ENCODE data around the gene B9D1.

Gene B9D1

GRCh38 chr17:19363460-19364035 is 1.0 kb upstream of the B9D1 start:
- TF ChIP-seq, protein P1, sequence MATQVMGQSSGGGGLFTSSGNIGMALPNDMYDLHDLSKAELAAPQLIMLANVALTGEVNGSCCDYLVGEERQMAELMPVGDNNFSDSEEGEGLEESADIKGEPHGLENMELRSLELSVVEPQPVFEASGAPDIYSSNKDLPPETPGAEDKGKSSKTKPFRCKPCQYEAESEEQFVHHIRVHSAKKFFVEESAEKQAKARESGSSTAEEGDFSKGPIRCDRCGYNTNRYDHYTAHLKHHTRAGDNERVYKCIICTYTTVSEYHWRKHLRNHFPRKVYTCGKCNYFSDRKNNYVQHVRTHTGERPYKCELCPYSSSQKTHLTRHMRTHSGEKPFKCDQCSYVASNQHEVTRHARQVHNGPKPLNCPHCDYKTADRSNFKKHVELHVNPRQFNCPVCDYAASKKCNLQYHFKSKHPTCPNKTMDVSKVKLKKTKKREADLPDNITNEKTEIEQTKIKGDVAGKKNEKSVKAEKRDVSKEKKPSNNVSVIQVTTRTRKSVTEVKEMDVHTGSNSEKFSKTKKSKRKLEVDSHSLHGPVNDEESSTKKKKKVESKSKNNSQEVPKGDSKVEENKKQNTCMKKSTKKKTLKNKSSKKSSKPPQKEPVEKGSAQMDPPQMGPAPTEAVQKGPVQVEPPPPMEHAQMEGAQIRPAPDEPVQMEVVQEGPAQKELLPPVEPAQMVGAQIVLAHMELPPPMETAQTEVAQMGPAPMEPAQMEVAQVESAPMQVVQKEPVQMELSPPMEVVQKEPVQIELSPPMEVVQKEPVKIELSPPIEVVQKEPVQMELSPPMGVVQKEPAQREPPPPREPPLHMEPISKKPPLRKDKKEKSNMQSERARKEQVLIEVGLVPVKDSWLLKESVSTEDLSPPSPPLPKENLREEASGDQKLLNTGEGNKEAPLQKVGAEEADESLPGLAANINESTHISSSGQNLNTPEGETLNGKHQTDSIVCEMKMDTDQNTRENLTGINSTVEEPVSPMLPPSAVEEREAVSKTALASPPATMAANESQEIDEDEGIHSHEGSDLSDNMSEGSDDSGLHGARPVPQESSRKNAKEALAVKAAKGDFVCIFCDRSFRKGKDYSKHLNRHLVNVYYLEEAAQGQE (IDR thresholded peaks at IDR 0.05; ENCODE audit: low read depth) = no peak
- TF ChIP-seq CEBPB (IDR thresholded peaks at IDR 0.05) (no peak), ZBTB7A (IDR thresholded peaks at IDR 0.05; ENCODE audit: low read depth) (no peak), RAD21 (IDR thresholded peaks at IDR 0.05; ENCODE audit: low read depth) (no peak), NFIC (IDR thresholded peaks at IDR 0.05) (no peak), TCF12 (IDR thresholded peaks at IDR 0.05; ENCODE audit: low read depth) (no peak), FOXM1 (IDR thresholded peaks at IDR 0.05; ENCODE audit: borderline replicate concordance, low read depth) (no peak), EGR1 (IDR thresholded peaks at IDR 0.05) (no peak), USF1 (IDR thresholded peaks at IDR 0.05) (no peak), EP300 (IDR thresholded peaks at IDR 0.05; ENCODE audit: borderline replicate concordance) (no peak), YY1 (IDR thresholded peaks at IDR 0.05; ENCODE audit: low read depth) (no peak), TEAD4 (IDR thresholded peaks at IDR 0.05) (no peak), TAF1 (IDR thresholded peaks at IDR 0.05; ENCODE audit: low read depth) (no peak), CREB1 (IDR thresholded peaks at IDR 0.05; ENCODE audit: low read depth) (no peak)
- TF ChIP-seq, protein P2, sequence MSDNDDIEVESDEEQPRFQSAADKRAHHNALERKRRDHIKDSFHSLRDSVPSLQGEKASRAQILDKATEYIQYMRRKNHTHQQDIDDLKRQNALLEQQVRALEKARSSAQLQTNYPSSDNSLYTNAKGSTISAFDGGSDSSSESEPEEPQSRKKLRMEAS (IDR thresholded peaks at IDR 0.05) = no peak

GRCh38 chr17:19363114-19363438 is 553 bp upstream of the B9D1 start:
- TF ChIP-seq, protein P2 (IDR thresholded peaks at IDR 0.05) = no peak
- TF ChIP-seq TCF12 (IDR thresholded peaks at IDR 0.05; ENCODE audit: low read depth) (no peak), NFIC (IDR thresholded peaks at IDR 0.05) (no peak), USF1 (IDR thresholded peaks at IDR 0.05) (no peak), EP300 (IDR thresholded peaks at IDR 0.05; ENCODE audit: borderline replicate concordance) (no peak), RAD21 (IDR thresholded peaks at IDR 0.05; ENCODE audit: low read depth) (no peak)

GRCh38 chr17:19361944-19362276 is 613 bp downstream of the B9D1 start:
- TF ChIP-seq CEBPB (IDR thresholded peaks at IDR 0.05) (no peak), TAF1 (IDR thresholded peaks at IDR 0.05; ENCODE audit: low read depth) (no peak), YY1 (IDR thresholded peaks at IDR 0.05; ENCODE audit: low read depth) (no peak), TCF12 (IDR thresholded peaks at IDR 0.05; ENCODE audit: low read depth) (no peak), CREB1 (IDR thresholded peaks at IDR 0.05; ENCODE audit: low read depth) (no peak), TEAD4 (IDR thresholded peaks at IDR 0.05) (no peak), RAD21 (IDR thresholded peaks at IDR 0.05; ENCODE audit: low read depth) (no peak), FOXM1 (IDR thresholded peaks at IDR 0.05; ENCODE audit: borderline replicate concordance, low read depth) (no peak)
- TF ChIP-seq, protein P2 (IDR thresholded peaks at IDR 0.05) = no peak

GRCh38 chr17:19361326-19361725 is 1.2 kb downstream of the B9D1 start:
- TF ChIP-seq ZBTB7A (IDR thresholded peaks at IDR 0.05; ENCODE audit: low read depth) = no peak
- TF ChIP-seq, protein P2 (IDR thresholded peaks at IDR 0.05) = no peak
- TF ChIP-seq USF1 (IDR thresholded peaks at IDR 0.05) = no peak
- TF ChIP-seq RAD21 (IDR thresholded peaks at IDR 0.05; ENCODE audit: low read depth) = no peak
- TF ChIP-seq NFIC (IDR thresholded peaks at IDR 0.05) = no peak
- TF ChIP-seq YY1 (IDR thresholded peaks at IDR 0.05; ENCODE audit: low read depth) = no peak
- no peak for TF ChIP-seq CREB1 (IDR thresholded peaks at IDR 0.05; ENCODE audit: low read depth)
- no peak for TF ChIP-seq TCF12 (IDR thresholded peaks at IDR 0.05; ENCODE audit: low read depth)

GRCh38 chr17:19360772-19361171 is 1.8 kb downstream of the B9D1 start:
- TF ChIP-seq TEAD4 (IDR thresholded peaks at IDR 0.05) = no peak
- TF ChIP-seq EP300 (IDR thresholded peaks at IDR 0.05; ENCODE audit: borderline replicate concordance) = no peak
- TF ChIP-seq CEBPB (IDR thresholded peaks at IDR 0.05) = no peak
- TF ChIP-seq NFIC (IDR thresholded peaks at IDR 0.05) = no peak
- TF ChIP-seq CREB1 (IDR thresholded peaks at IDR 0.05; ENCODE audit: low read depth) = no peak
- TF ChIP-seq USF1 (IDR thresholded peaks at IDR 0.05) = no peak
- no peak for TF ChIP-seq RAD21 (IDR thresholded peaks at IDR 0.05; ENCODE audit: low read depth)
- no peak for TF ChIP-seq EGR1 (IDR thresholded peaks at IDR 0.05)
- TF ChIP-seq, protein P2 (IDR thresholded peaks at IDR 0.05) = no peak
- TF ChIP-seq TAF1 (IDR thresholded peaks at IDR 0.05; ENCODE audit: low read depth) = no peak
- TF ChIP-seq FOXM1 (IDR thresholded peaks at IDR 0.05; ENCODE audit: borderline replicate concordance, low read depth) = no peak
- TF ChIP-seq, protein P1 (IDR thresholded peaks at IDR 0.05; ENCODE audit: low read depth) = no peak
- TF ChIP-seq TCF12 (IDR thresholded peaks at IDR 0.05; ENCODE audit: low read depth) = no peak
- TF ChIP-seq ZBTB7A (IDR thresholded peaks at IDR 0.05; ENCODE audit: low read depth) = no peak
- TF ChIP-seq YY1 (IDR thresholded peaks at IDR 0.05; ENCODE audit: low read depth) = no peak
